NCI-H2107 (cell line): ENCODE data around the gene FKBP15.

Experiments
- DNase-seq: peaks from one replicate; lab custom pipeline; 2025; lab: John Stamatoyannopoulos, UW

The FKBP15 gene

DNA sequence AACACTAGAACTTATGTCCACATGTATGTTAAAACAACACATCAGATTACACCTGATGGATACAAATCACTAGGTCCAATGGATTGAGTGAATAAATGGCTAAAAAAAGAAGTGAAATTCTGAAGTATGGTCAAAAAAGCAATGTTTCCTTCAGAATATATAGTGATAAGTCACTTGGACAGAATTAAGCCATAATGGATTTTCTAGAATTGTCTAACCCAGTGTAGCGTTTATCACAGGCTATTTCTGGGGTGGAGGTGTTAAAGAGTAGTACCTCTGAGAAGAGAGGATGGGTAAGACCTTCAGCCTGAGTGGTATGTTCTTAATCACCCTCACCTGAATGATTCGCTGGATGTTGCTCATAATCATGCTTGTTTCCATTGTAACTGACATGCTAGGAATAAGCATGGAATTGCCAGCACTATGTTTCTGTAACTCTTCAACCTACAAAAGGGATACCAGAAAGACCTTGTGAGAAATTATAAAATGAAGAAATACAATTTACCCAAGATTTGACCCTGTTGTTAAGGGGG lies 37.1 kb downstream of the FKBP15 start:
- DNase-seq = no peak

DNA sequence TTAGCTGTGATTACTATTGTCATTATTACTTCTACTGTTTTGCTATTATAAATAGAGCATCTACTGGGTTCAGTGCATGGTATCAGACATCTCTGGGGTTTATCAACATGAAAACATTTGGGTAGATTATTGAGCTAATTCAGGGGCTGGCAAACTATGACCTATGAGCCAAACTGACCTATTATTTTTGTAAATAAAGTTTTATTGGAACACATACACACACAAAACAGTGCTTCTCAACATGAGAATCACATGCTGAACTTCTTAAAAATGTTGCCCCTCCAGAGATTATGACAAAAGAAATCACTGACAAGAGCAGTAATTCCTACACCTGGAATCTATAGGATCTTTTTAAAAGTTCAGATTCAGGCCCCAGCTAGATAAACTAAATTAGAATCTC lies 39.9 kb downstream of the FKBP15 start:
- DNase-seq = no peak

DNA sequence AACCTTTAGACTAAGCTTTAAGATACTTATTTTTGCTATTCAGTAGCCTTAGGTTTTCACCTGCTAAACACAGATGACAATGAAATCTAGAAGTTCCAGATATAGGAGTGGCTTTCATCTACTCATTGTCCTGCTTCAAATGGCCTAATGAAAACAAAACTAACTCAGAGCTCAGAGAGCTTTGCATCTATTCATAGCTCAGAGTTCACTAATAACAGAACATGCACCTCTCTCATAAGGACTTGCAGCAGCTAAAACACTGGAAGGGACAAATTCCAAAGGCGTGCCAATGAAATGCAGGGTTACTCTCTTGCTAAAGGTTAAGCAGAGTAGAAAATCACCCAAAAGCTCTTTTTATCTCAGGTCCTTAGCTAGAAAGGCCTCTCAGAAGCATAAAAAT lies 41.2 kb downstream of the FKBP15 start:
- DNase-seq = no peak

- DNase-seq = no peak
Measured at GRCh38 chr9:113178087-113178486, 43.0 kb downstream of the FKBP15 start.

DNA sequence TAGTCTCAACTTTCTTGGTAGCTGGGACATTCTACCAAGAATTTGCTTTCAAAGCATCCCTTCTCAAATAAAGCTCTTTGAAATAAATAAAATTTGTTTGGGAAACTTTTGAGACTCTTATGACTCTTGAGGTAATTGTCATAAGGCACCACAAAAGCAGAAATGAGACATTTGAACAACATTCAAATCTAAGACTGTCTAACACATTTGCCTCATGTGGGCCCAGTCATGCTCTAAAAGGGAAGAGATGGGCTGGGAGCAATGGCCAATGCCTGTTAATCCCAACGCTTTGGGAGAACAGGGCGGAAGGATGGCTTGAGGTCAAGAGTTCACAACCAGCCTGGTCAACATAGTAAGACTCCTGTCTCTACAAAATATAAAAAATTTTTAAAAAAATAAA lies 43.8 kb downstream of the FKBP15 start:
- DNase-seq = no peak

- no peak for DNase-seq
Measured at GRCh38 chr9:113176803-113177202, 44.3 kb downstream of the FKBP15 start.

GRCh38 chr9:113173341-113173740 lies 47.7 kb downstream of the FKBP15 start:
- no peak for DNase-seq

GRCh38 chr9:113168809-113169208 lies 52.3 kb downstream of the FKBP15 start:
- DNase-seq = no peak

DNA sequence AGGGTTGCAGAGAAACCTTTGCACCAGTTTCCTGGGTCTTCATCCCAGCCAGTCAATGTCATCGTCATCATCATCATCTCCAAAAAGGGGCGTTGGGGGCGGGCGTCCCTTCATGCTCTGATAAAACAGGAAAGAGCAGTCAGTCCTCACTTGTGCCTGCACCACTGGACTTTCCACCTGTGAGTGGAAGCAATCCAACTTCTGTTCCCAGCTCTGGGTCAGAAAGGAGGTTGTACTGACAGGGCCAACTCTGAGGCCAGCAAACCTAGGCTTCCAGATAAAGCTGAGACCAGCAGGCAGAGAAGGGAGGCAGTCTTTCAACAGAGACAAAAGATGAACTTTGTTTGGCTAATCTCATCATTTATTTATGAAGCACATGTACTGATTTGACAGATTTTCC lies 55.0 kb downstream of the FKBP15 start:
- no peak for DNase-seq

- DNase-seq = no peak
Measured at GRCh38 chr9:113164536-113165300, 56.4 kb downstream of the FKBP15 start.

DNA sequence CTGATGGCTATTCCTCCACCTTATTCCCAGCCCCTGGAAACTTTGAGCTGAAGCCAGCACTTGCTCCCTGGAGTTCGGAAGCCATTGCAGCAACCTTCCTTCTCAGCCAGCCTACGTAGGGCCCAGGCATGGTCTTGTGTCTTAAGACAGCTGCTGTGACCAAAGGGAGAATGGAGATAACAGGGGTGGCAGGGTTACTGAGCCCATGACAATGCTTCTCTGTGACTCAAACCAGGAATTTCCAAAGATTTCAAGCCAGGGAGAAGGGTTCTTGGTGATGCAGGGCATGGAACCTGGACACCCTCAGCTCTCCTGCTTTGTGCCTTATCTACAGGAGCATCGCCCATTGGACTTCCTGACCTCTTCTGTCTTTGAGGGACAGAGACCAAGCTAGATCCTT lies 58.1 kb downstream of the FKBP15 start:
- DNase-seq = no peak

DNA sequence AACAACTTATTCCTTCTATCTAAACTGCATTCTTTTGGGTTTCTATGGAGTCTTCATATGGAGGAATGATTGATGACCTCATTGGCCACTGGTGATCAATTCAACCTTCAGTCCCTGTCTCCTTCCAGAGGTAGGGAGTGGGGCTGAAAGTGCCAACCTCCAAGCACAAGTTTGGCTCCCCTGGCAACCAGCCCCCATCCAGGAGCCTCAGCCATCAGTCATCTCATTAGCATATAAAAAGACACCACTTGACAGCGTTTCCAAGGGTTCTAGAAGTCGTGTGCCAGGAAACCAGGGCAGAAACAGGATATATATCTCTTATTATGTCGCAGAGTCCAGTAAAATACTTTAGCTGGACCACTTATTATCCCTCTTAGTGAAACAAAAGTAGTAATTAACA lies 60.5 kb downstream of the FKBP15 start:
- DNase-seq = no peak

- DNase-seq = no peak
Measured at GRCh38 chr9:113158446-113158845, 62.6 kb downstream of the FKBP15 start.

- no peak for DNase-seq
Measured at GRCh38 chr9:113156880-113157279, 64.2 kb downstream of the FKBP15 start.

- DNase-seq = no peak
Measured at GRCh38 chr9:113155911-113156588, 65.0 kb downstream of the FKBP15 start.

DNA sequence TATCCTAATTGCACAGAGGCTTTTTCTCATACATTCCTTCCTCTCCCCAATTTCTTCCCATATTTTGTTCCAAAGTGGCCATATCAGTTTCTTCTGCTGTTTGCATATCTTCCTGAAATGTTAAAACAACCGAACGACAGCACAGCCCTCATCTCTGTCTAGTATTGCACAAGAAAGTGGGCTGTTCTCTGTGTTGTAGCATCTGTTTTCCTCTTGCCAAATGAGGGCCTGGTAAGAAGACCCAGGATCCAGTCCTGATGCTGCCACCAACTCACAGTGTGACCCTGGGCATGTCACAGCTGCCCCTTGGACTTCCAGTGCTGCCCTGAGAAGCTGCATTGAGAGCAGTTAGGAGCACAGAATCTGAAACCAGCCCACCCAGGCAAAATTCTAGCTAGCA lies 66.1 kb downstream of the FKBP15 start:
- DNase-seq = no peak

DNA sequence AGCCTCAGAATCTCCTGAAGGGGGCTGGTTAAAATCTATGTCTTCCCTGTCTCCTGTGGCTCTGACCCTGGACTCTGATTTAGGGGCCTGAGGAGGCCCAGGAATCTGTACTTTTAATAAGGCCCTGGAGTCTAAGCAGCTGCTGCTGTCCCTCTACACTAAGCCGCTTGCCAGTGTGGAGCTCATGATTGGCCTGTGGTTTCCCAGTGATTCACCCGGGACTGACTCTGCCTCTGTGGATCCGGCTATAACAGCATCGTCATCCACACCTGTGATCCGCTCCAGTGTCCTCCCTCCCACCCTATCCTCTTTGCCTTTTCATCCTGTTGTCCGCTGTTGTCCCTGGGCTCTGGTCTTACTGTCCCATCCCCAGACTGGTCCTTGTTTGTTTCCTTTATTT lies 66.6 kb downstream of the FKBP15 start:
- no peak for DNase-seq

- DNase-seq = no peak
Measured at GRCh38 chr9:113153599-113153998, 67.5 kb downstream of the FKBP15 start.

GRCh38 chr9:113152699-113153098 lies 68.4 kb downstream of the FKBP15 start:
- DNase-seq = no peak

DNA sequence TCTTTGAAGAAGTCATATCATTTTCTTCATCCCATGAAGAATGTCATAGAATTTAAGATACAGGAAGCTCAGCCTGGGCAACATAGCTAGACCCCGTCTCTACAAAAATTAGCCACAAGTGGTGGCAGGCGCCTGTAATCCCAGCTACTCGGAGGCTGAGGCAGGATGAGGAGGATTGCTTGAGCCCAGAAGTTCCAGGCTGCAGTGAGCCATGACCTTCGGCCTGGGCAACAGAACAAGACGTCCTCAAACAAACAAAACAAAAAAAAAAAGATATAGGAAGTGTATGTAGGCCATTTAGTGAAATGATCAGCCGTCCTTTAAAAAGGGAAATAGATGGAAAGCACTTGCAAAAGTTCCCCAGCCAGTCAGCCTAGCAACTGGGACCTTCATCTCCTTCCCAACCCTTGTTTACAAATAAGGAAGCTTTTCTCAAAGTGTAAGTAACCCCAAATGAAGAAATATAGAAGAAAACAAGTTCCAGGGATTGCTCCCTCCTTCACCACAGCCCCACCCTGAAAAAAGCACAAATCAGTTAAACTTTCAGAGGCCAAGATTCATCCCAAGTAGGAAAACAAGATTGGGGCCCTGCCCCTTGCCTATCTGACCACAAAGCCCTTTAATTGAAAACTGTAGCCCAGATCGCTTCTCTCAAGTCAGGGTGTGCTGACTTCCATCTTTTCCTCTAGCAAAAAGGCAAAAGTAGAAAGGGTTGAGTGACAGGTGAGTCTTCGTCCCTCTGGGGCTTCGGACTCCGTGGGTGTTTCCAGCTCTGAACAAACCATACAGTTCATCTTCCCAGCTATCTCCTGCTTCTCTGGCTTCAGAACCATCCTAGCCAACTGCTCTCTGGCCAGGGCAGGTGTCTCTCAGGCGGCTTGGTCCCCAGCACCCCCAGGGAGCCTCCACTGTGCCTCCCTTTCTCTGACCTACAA lies 69.1 kb downstream of the FKBP15 start:
- DNase-seq = no peak

DNA sequence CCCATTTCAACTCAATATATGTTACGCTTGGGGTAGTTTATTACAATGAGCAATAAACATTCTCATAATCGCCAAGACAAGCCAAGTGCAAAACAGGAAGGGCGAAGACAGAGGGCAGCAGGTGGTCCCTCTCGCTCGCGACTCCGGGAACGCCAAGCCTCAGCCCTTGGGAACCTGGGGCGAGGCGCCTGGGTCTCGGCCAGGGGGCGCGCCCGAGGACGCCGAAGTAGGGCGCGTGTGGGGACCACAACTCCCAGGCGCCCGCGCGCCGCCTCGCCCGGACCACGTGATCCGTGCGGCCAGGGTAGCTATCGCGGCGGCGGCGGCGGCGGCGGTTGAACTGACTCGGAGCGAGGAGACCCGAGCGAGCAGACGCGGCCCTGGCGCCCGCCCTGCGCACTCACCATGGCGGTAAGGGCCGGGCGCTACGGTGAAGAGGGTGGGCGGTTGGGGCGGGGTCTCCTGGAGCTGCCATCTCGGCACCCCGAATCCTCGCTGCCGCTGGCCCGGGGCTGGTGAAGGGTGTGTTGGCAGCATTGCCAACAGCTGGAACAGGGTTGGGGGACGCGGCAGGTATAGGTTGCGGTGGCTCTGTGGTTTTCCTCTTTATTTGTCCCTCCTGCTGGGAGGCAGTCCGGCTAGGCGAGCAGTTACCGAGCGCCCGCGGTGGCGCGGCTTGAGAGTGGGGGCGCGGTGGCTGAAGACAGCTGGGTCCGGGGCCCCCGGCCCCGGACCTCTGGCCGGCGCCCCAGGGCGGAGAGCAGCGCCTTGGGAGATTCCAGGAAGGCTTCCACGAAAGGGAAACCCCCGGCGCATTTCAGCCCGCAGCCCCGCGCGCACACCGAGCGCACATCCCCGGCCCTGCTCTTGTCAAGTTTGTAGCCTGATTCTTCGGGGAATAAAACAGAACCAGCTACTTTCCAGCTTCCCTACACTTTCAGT lies 70.1 kb downstream of the FKBP15 start, which contains the start of gene SLC31A2:
SLC31A2 (plus strand) TSS at position 338 of the 942 bp plus-strand sequence; CDS start at position 406, 68 bp downstream.
- peak; percentile 62 for DNase-seq
